Ectodermal cell (in vitro differentiated cells): Measurements from ENCODE around the gene ZMYND11.

Source experiments
- H3K27ac ChIP-seq: 2 replicates; pipeline ENCODE4 v1.7.0; 2013; ENCODE audit warnings: mild to moderate bottlenecking, low read depth, low read length; ENCODE audit not compliant: insufficient read depth, poor library complexity, severe bottlenecking
- H3K27me3 ChIP-seq: 2 replicates; pipeline ENCODE4 v1.7.0; 2013; ENCODE audit warnings: mild to moderate bottlenecking, low read length; ENCODE audit not compliant: insufficient read depth, control insufficient read depth, poor library complexity, severe bottlenecking
- H3K36me3 ChIP-seq: one replicate; pipeline ENCODE4 v1.7.0; 2013; ENCODE audit warnings: low read length; ENCODE audit not compliant: control insufficient read depth, insufficient read depth
- H3K4me1 ChIP-seq: one replicate; pipeline ENCODE4 v1.7.0; 2013; ENCODE audit warnings: low read length; ENCODE audit not compliant: control insufficient read depth, insufficient read depth
- H3K4me3 ChIP-seq: 2 replicates; pipeline ENCODE4 v1.7.0; 2013; ENCODE audit warnings: low read depth, low read length, control low read depth; ENCODE audit not compliant: insufficient read depth
- H3K9me3 ChIP-seq: 2 replicates; pipeline ENCODE4 v1.7.0; 2013; ENCODE audit warnings: mild to moderate bottlenecking, low read length, moderate library complexity; ENCODE audit not compliant: control insufficient read depth
- WGBS, 2 experiments: methylation state at CpG; one replicate each; pipeline ENCODE4 v1.1.7; 2013; ENCODE audit warnings: missing lambda C conversion rate in 2 of 2; 5-methylcytosine and 5-hydroxymethylcytosine counted together

The ZMYND11 gene

DNA sequence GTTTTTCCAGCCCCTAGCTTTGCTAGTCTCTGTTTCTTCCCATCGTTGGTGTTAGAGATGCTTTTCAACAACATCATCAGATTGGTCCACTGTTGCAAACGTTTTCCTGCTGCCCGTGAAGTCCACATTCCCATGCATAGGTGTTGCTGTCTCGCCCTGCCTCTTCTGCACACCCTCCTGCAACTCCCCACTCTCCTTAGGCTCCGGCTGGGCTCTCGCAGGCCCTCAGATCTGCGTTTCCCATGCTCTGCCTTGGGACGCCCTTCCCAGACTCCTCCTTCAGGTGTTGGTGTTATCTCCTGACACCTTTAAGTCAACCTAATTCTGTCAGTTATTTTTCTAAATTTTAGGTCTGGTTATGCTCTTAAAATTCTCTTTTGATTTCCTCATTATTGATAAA is 55.0 kb downstream of the ZMYND11 start:
- H3K27me3 ChIP-seq: no peaks in the 10 kb centered on the region
- H3K36me3 ChIP-seq: no peaks in the 10 kb centered on the region
- H3K9me3 ChIP-seq: no peaks in the 10 kb centered on the region
- no peak overlapping the region for H3K4me3 ChIP-seq
- no peak overlapping the region for H3K27ac ChIP-seq
- WGBS, 2 experiments: 88 to 89% methylated on average over 8 of the region's 8 CpGs
- no peaks in the 10 kb centered on the region for H3K4me1 ChIP-seq

DNA sequence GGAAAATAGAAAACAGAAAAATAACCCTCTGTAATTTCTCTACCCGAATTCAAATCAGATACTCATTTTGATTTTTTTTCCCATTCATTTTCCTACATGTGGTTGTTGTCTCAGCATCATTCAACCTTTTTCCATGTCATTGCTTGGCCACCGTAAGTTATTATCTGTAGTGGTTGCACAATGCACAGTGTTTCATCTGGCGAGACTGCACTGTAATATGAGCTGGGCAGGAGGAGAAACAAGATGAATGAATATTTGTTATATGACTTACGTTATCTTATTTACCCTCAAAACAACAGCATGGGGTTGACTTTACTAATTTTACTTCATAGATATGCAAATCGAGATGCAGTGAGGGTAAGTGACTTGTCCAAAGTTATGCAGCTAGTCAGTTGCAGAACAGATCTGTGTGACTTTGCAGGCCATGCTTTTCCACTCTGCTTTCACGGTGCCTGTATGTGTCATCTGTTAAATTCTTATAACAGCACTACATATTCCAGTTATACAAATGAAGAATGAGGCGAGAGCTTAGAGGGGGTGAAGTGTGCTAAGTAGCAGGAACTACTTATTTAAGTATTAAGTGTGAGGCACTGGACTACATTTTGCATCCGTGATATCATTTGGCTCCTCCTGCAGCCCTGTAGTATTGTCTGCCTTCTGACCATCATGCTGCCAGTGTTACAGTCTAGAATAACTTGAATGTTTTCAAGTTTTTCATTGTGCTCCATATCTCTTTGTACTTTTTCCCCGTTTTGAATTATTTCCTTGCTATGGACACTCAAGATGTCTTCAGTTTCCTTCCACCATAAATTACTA is 56.7 kb downstream of the ZMYND11 start:
- WGBS, 2 experiments: 92 to 95% methylated on average over 6 to 9 of the region's 9 CpGs
- Histone ChIP-seq H3K4me3 (no peak overlapping the region), H3K4me1 (no peaks in the 10 kb centered on the region), H3K27ac (no peak overlapping the region), H3K36me3 (no peaks in the 10 kb centered on the region), H3K27me3 (no peaks in the 10 kb centered on the region), H3K9me3 (no peaks in the 10 kb centered on the region)

DNA sequence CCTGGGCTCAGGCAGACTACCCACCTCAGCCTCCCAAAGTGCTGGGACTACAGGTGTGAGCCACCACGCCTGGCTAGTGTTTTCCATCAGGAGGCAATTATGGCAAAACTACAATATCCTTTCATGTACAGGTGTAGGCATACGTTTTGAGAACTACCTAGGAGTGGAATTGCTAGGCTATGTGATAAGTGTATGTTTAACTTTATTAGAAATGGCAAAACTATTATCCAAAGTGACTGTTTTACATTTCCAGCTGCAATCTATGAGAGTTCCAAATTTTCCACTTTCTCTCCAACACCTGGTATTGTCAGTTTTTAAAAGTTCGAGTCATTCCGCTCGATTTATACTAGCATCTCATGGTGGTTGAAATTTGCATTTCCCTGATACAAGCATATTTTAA is 59.0 kb downstream of the ZMYND11 start:
- H3K27me3 ChIP-seq: no peaks in the 10 kb centered on the region
- WGBS, 2 experiments: 96 to 98% methylated on average over 5 of the region's 5 CpGs
- H3K4me3 ChIP-seq: no peak overlapping the region
- no peaks in the 10 kb centered on the region for H3K36me3 ChIP-seq
- H3K27ac ChIP-seq: no peak overlapping the region
- no peaks in the 10 kb centered on the region for H3K9me3 ChIP-seq
- H3K4me1 ChIP-seq: no peaks in the 10 kb centered on the region

DNA sequence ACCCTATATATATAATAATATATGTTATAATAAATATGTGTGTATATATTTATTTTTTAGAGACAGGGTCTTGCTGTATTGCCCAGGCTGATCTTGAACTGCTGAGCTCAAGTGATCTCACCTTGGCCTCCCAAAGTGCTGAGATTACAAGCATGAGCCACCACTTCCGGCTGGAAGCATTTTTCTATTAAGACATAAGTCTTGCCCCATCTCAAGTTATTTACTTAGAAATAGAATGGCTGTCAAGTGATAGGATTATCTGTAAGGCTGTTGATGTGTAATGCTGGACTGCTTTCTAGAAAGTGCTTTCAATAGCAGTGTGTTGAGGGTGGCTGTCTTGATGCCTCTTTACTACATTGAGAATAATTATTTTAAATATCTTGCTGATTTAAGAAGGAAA is 65.2 kb downstream of the ZMYND11 start:
- no peaks in the 10 kb centered on the region for H3K9me3 ChIP-seq
- 100% methylated on average over 1 of the region's 1 CpG; no CpG with 5 or more reads in 1 of the 2 experiments for WGBS, 2 experiments
- no peaks in the 10 kb centered on the region for H3K27me3 ChIP-seq
- H3K27ac ChIP-seq: no peak overlapping the region
- H3K4me1 ChIP-seq: no peaks in the 10 kb centered on the region
- H3K4me3 ChIP-seq: no peak overlapping the region
- H3K36me3 ChIP-seq: no peaks in the 10 kb centered on the region

DNA sequence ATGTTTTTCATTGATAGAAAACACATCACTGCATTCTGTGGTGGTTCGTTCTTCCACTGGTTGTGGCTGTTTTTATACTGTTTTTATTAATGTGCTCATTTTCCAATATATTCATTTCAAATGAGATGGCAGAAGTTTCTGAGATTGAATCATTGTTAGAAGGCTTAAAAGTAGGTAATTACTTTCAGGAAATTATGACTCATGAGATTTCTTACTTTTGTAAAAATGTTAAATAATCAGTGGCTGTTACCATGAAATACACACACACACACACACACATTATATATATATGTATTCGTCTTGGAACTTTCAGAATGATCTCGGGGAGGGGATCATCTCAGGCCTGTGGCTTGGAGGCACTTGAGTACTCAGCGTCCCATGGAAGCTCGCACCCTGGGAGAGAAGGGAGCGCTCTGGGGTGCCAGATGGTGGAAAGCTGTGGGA is 66.1 kb downstream of the ZMYND11 start:
- Histone ChIP-seq H3K36me3 (no peaks in the 10 kb centered on the region), H3K4me1 (no peaks in the 10 kb centered on the region), H3K4me3 (no peak overlapping the region), H3K27ac (no peak overlapping the region), H3K27me3 (no peaks in the 10 kb centered on the region), H3K9me3 (no peaks in the 10 kb centered on the region)
- WGBS, 2 experiments: 91 to 97% methylated on average over 5 of the region's 6 CpGs

DNA sequence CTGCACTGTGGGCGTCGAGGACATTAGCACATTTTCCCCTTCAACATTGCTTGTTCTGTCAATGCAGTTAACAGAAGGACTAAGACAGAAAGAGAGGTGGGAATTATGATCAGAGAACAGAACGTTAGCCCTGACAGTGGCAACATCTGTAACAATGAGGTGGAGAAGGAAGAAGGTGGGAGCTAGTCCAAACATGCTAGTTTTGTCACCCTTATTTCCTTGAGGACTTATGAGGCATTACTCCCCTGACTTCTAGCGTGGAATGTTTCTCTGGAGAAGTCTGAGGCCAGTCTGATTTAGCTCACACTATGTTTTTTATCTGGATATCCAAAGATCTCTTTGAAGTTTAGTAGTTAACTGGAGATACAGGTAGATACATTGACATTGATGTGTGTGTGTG is 73.4 kb downstream of the ZMYND11 start:
- H3K36me3 ChIP-seq: no peaks in the 10 kb centered on the region
- no peaks in the 10 kb centered on the region for H3K27me3 ChIP-seq
- WGBS, 2 experiments: 95% methylated on average over 4 of the region's 4 CpGs
- H3K9me3 ChIP-seq: no peaks in the 10 kb centered on the region
- H3K27ac ChIP-seq: no peak overlapping the region
- H3K4me3 ChIP-seq: no peak overlapping the region
- H3K4me1 ChIP-seq: no peaks in the 10 kb centered on the region

DNA sequence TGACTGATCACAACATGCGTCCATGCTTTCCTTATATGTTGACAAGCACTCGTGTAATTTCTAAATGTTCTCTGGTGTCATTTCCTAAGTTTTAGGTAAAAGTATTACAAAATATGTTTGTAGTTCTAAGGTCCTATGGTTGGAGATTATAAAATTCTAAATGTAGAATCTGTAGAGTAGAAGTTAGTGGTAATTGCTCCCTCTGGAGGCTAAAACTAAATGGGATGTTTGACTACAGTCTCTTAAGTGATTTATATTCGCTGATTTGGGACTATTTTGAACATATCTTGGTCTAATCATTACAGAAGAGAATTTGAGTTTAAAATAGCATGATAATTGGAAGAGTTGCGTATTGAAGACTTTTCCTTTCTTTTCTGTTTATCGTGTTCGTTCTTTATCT is 74.1 kb downstream of the ZMYND11 start:
- H3K9me3 ChIP-seq: no peaks in the 10 kb centered on the region
- H3K36me3 ChIP-seq: no peaks in the 10 kb centered on the region
- no peak overlapping the region for H3K4me3 ChIP-seq
- 91 to 99% methylated on average over 5 to 6 of the region's 6 CpGs for WGBS, 2 experiments
- H3K27ac ChIP-seq: no peak overlapping the region
- no peaks in the 10 kb centered on the region for H3K4me1 ChIP-seq
- no peaks in the 10 kb centered on the region for H3K27me3 ChIP-seq

DNA sequence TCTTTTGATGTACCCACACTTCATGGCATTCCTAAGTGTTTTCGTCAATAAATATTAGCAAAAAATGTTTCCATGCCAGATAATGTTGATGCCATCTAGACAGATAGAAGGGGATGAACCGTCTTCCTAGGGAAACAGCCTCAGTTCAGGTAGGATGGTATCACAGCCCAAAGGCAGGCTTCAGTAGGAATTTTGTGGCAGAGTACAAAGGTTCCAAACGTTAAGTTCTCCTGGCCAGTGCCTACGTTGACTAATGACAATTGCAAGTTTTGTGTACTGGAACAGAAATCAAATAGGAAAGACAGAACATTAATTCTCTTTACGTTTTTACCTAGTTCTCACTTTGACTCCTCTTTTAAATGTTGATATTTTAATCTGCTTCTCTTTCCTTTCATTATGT is 75.0 kb downstream of the ZMYND11 start:
- WGBS, 2 experiments: 93 to 94% methylated on average over 5 of the region's 5 CpGs
- no peaks in the 10 kb centered on the region for H3K36me3 ChIP-seq
- no peaks in the 10 kb centered on the region for H3K27me3 ChIP-seq
- H3K4me1 ChIP-seq: no peaks in the 10 kb centered on the region
- H3K4me3 ChIP-seq: no peak overlapping the region
- no peak overlapping the region for H3K27ac ChIP-seq
- no peaks in the 10 kb centered on the region for H3K9me3 ChIP-seq

DNA sequence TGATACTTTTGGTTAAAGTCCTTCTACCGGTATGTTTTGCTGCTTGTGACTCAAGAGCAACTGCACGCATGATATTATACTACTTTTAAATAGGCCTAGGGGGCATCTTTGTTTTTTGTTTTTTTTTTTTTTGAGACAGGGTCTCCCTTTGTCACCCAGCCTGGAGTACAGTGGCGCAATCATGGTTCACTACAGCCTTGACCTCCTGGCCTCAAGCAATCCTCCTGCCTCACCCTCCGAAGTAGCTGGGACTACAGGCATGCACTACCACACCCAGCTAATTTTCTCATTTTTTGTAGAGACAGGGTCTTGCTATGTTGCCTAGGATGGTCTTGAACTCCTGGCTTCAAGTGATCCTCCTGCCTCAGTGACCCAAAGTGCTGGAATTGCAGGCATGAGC is 80.2 kb downstream of the ZMYND11 start:
- no peaks in the 10 kb centered on the region for H3K36me3 ChIP-seq
- H3K4me3 ChIP-seq: no peak overlapping the region
- H3K27ac ChIP-seq: no peak overlapping the region
- H3K4me1 ChIP-seq: no peaks in the 10 kb centered on the region
- no peaks in the 10 kb centered on the region for H3K27me3 ChIP-seq
- H3K9me3 ChIP-seq: no peaks in the 10 kb centered on the region
- 89 to 91% methylated on average over 4 of the region's 4 CpGs for whole genome bisulfite sequencing, 2 experiments

DNA sequence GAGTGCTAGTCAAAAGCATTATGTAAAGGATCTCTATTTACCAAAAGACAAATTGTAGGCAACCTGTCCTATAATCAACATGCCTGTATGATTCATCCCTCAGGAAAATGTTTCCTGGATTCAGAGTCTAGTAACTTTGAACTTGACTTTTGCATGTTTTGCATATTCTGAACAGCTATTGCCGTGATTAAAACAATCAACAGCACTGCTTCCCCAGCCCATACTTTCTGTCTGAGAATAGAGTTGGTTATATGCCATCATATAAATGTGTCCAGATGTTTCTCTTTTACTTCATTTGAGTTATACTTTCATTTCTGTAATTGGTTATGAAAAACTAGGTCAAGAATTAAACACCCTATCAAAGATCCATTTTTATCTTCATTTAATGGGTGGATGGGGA is 83.5 kb downstream of the ZMYND11 start:
- Histone ChIP-seq H3K27ac (no peak overlapping the region), H3K4me1 (no peaks in the 10 kb centered on the region), H3K9me3 (no peaks in the 10 kb centered on the region), H3K27me3 (no peaks in the 10 kb centered on the region), H3K36me3 (no peaks in the 10 kb centered on the region), H3K4me3 (no peak overlapping the region)
- WGBS, 2 experiments: 93 to 100% methylated on average over 1 of the region's 1 CpG
